SK-N-SH treated with all-trans-retinoic acid at 6 μM for 48 hours (cell line): Measurements from ENCODE around the gene CLDN3.

Source experiments
- ATAC-seq: fragments of 200-7000 bp; cut with Tn5 transposase; 3 replicates; pipeline ENCODE4 v1.9.1; 2020; ENCODE audit warnings: mild to moderate bottlenecking, moderate library complexity
- ARNTL ChIP-seq: fragments of 450-650 bp; formaldehyde crosslinking; IDR thresholded peaks from 2 replicates; pipeline ENCODE4 v1.5.0; 2020; ENCODE audit warnings: low read depth, mild to moderate bottlenecking, moderate library complexity, borderline replicate concordance
- BACH2 ChIP-seq: fragments of 250-450 bp; sonication (Bioruptor Pico); IDR thresholded peaks from 2 replicates; pipeline ENCODE4 v1.9.0; 2021; ENCODE audit warnings: mild to moderate bottlenecking, borderline replicate concordance
- CREB5 ChIP-seq: fragments of 250-450 bp; sonication (Bioruptor Pico); IDR thresholded peaks from 2 replicates; pipeline ENCODE4 v1.5.1; 2020; ENCODE audit warnings: low read depth, mild to moderate bottlenecking, moderate library complexity
- CSDC2 ChIP-seq: fragments of 250-450 bp; sonication (Bioruptor Pico); IDR thresholded peaks from 2 replicates; pipeline ENCODE4 v1.5.0; 2020; ENCODE audit warnings: mild to moderate bottlenecking, moderate library complexity
- CSRNP3 ChIP-seq: fragments of 250-450 bp; sonication (Bioruptor Pico); IDR thresholded peaks from 2 replicates; pipeline ENCODE4 v1.5.1; 2021; ENCODE audit warnings: mild to moderate bottlenecking, moderate library complexity
- ESRRG ChIP-seq: fragments of 250-450 bp; sonication (Bioruptor Pico); IDR thresholded peaks from 2 replicates; pipeline ENCODE4 v1.6.1; 2021; ENCODE audit warnings: mild to moderate bottlenecking
- GLIS3 ChIP-seq: fragments of 250-450 bp; sonication (Bioruptor Pico); IDR thresholded peaks from 2 replicates; pipeline ENCODE4 v1.5.0; 2020; ENCODE audit warnings: mild to moderate bottlenecking, moderate library complexity
- OSR1 ChIP-seq: fragments of 250-450 bp; sonication (Bioruptor Pico); IDR thresholded peaks from 2 replicates; pipeline ENCODE4 v1.8.0; 2022; ENCODE audit warnings: moderate library complexity, mild to moderate bottlenecking, inconsistent platforms
- PATZ1 ChIP-seq: fragments of 250-450 bp; sonication (Bioruptor Pico); IDR thresholded peaks from 2 replicates; pipeline ENCODE4 v1.8.0; 2020; ENCODE audit warnings: mild to moderate bottlenecking, moderate library complexity, borderline replicate concordance
- PPARA ChIP-seq: fragments of 250-450 bp; sonication (Bioruptor Pico); IDR thresholded peaks from 2 replicates; pipeline ENCODE4 v1.5.0; 2020; ENCODE audit warnings: mild to moderate bottlenecking, borderline replicate concordance
- RARB ChIP-seq: fragments of 250-450 bp; sonication (Bioruptor Pico); IDR thresholded peaks from 2 replicates; pipeline ENCODE4 v1.8.0; 2021; ENCODE audit warnings: mild to moderate bottlenecking, moderate library complexity
- TCF4 ChIP-seq: fragments of 250-450 bp; sonication (Bioruptor Pico); IDR thresholded peaks from 2 replicates; pipeline ENCODE4 v1.8.0; 2021; ENCODE audit warnings: mild to moderate bottlenecking, moderate library complexity, borderline replicate concordance
- TOX ChIP-seq: fragments of 250-450 bp; sonication (Bioruptor Pico); IDR thresholded peaks from 2 replicates; pipeline ENCODE4 v1.8.0; 2021; ENCODE audit warnings: mild to moderate bottlenecking, moderate library complexity, borderline replicate concordance
- ZC3H10 ChIP-seq: fragments of 250-450 bp; sonication (Bioruptor Pico); IDR thresholded peaks from 2 replicates; pipeline ENCODE4 v1.5.1; 2021; ENCODE audit warnings: mild to moderate bottlenecking, moderate library complexity
- ZFP3 ChIP-seq: fragments of 250-450 bp; sonication (Bioruptor Pico); IDR thresholded peaks from 2 replicates; pipeline ENCODE4 v1.5.0; 2020; ENCODE audit warnings: mild to moderate bottlenecking, moderate library complexity
- ZFP30 ChIP-seq: fragments of 450-650 bp; formaldehyde crosslinking; IDR thresholded peaks from 2 replicates; pipeline ENCODE4 v1.5.0; 2022; ENCODE audit warnings: mild to moderate bottlenecking, moderate library complexity
- ZNF565 ChIP-seq: fragments of 450-650 bp; formaldehyde crosslinking; conservative IDR thresholded peaks from 2 replicates; pipeline ENCODE4 v1.5.0; 2020; ENCODE audit warnings: low read depth, mild to moderate bottlenecking, moderate library complexity
- ZNF70 ChIP-seq: fragments of 450-650 bp; formaldehyde crosslinking; IDR thresholded peaks from 2 replicates; pipeline ENCODE4 v1.5.0; 2020; ENCODE audit warnings: mild to moderate bottlenecking, moderate library complexity
- ZNF8 ChIP-seq: fragments of 450-650 bp; formaldehyde crosslinking; IDR thresholded peaks from 2 replicates; pipeline ENCODE4 v1.5.0; 2020; ENCODE audit warnings: mild to moderate bottlenecking, moderate library complexity
- TF ChIP-seq, protein P1 (sequence below): fragments of 250-450 bp; sonication (Bioruptor Pico); IDR thresholded peaks from 2 replicates; pipeline ENCODE4 v1.5.0; 2020; ENCODE audit warnings: mild to moderate bottlenecking, moderate library complexity

Gene CLDN3

DNA sequence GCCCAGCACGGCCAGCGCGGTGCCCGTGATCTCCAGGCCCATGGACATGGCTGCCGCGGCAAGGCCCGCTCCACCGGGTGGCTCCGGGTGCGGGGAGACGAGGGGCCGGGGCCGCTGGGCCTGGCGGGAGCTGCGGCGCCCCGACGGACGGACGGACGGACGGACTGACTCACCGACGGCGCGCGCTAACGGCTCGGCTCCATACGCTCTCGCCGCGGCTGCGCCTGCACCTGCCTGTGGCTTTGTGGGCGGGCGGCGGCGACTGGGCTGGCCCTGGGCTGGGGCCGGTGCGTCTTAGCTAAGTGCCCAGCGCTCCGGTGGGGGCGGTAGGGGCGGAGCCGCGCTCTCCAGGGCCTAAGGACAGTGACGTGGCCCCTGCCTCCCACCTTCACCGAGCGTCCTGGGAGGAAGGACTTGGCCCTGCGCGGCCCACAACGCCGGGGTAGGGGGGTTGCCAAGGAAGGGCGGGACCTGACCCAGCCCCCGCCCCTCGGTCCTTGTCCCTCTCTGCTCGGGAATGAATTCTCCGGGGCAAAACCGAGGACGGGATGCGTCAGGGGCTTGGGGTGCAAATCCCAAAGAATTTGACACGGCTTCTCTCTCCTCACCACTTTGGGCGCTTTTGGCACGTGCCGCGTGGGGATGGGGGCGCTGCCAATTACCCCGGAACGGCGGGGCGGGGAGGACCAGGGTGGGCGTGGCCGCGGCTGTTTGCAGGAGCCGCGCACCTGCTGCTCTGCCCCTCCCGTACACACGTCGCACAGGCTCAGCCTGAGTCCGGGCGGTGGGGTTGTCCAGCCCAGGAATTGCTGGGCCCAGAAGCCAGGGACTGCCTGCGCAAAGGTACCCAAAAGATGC, at the start of gene CLDN3:
TSS of gene CLDN3 (minus strand) at position 269 of the 858 bp plus-strand sequence. CDS start at position 48, 221 bp downstream.
- peak; percentile 61 for ATAC-seq
- TF ChIP-seq ZNF8 (CRISPR knock-in tag) = no peak
- TF ChIP-seq PATZ1 (CRISPR knock-in tag) = no peak
- TF ChIP-seq ZNF70 (CRISPR knock-in tag) = no peak
- no peak for TF ChIP-seq ESRRG (CRISPR knock-in tag)
- no peak for TF ChIP-seq GLIS3 (CRISPR knock-in tag)
- no peak for TF ChIP-seq TCF4 (CRISPR knock-in tag)
- no peak for TF ChIP-seq CSRNP3 (CRISPR knock-in tag)
- TF ChIP-seq ZFP30 (CRISPR knock-in tag) = no peak
- TF ChIP-seq, protein P1, sequence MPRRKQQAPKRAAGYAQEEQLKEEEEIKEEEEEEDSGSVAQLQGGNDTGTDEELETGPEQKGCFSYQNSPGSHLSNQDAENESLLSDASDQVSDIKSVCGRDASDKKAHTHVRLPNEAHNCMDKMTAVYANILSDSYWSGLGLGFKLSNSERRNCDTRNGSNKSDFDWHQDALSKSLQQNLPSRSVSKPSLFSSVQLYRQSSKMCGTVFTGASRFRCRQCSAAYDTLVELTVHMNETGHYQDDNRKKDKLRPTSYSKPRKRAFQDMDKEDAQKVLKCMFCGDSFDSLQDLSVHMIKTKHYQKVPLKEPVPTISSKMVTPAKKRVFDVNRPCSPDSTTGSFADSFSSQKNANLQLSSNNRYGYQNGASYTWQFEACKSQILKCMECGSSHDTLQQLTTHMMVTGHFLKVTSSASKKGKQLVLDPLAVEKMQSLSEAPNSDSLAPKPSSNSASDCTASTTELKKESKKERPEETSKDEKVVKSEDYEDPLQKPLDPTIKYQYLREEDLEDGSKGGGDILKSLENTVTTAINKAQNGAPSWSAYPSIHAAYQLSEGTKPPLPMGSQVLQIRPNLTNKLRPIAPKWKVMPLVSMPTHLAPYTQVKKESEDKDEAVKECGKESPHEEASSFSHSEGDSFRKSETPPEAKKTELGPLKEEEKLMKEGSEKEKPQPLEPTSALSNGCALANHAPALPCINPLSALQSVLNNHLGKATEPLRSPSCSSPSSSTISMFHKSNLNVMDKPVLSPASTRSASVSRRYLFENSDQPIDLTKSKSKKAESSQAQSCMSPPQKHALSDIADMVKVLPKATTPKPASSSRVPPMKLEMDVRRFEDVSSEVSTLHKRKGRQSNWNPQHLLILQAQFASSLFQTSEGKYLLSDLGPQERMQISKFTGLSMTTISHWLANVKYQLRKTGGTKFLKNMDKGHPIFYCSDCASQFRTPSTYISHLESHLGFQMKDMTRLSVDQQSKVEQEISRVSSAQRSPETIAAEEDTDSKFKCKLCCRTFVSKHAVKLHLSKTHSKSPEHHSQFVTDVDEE = no peak
- no peak for TF ChIP-seq RARB (CRISPR knock-in tag)
- no peak for TF ChIP-seq ZFP3
- TF ChIP-seq PPARA (CRISPR knock-in tag) = no peak
- TF ChIP-seq ZC3H10 = no peak
- no peak for TF ChIP-seq CREB5 (CRISPR knock-in tag)
- no peak for TF ChIP-seq TOX (CRISPR knock-in tag)
- TF ChIP-seq CSDC2 = no peak
- no peak for TF ChIP-seq ZNF565 (CRISPR knock-in tag)
- TF ChIP-seq ARNTL = no peak

GRCh38 chr7:73817121-73817520, 47.1 kb upstream of the CLDN3 start:
- no peak for ATAC-seq
- TF ChIP-seq PATZ1 (CRISPR knock-in tag) (no peak), ZFP3 (no peak), ZNF565 (CRISPR knock-in tag) (no peak), TCF4 (CRISPR knock-in tag) (no peak), ZNF8 (CRISPR knock-in tag) (no peak), CREB5 (CRISPR knock-in tag) (no peak), CSDC2 (no peak), TOX (CRISPR knock-in tag) (no peak), PPARA (CRISPR knock-in tag) (no peak), GLIS3 (CRISPR knock-in tag) (no peak), ZNF70 (CRISPR knock-in tag) (no peak), CSRNP3 (CRISPR knock-in tag) (no peak), BACH2 (CRISPR knock-in tag) (no peak), ESRRG (CRISPR knock-in tag) (no peak), ARNTL (no peak), ZFP30 (CRISPR knock-in tag) (no peak), OSR1 (CRISPR knock-in tag) (no peak)
- TF ChIP-seq, protein P1 = no peak
- TF ChIP-seq, all 23 proteins: peak for 0
